ENCODE measurements around the gene CALR3.
"Not testable (repeated sequence)": the region's sequence is repeated elsewhere in the genome, so short reads cannot be mapped to it uniquely, and the experiment has no call there.

CALR3 gene

DNA sequence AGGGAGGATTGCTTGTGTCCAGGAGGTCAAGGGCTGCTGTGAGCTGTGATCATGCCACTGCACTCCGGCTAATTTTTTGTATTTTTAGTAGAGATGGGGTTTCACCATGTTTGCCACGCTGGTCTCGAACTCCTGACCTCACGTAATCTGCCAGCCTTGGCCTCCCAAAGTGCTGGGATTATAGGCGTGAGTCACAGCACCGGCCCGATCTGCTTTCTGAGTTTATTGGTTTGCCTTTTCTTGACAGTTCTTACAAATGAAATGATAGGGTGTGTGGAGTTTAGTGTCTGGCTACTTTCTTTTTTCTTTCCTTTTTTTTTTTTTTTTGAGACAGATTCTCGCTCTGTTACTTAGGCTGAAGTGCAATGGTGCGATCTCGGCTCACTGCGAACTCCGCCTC lies 1.1 kb upstream of the CALR3 start:
- no peak for DNase-seq (ENCODE audit: low read depth in 2 of 2)

GRCh38 chr19:16496613-16496983 lies 631 bp upstream of the CALR3 start:
- no peak for DNase-seq (ENCODE audit: low read depth in 2 of 2)

DNA sequence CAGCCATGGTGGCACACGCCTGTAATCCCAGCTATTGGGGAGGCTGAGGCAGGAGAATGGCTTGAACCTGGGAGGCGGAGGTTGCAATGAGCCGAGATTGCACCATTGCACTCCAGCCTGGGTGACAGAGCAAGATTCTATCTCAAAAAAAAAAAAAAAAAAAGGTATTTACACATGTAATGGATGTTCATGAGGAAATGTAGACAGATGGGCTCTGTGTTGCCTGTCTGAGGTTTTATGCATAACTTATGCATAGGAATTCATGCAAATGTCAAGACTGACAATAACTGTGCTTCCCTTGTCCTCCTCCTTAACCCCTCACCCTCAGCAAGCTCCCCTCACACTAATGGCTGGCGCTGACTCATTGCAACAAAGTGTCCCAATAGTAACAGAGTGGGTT lies 9.5 kb downstream of the CALR3 start:
- DNase-seq (ENCODE audit: low read depth in 2 of 2), result not testable (repeated sequence)

DNA sequence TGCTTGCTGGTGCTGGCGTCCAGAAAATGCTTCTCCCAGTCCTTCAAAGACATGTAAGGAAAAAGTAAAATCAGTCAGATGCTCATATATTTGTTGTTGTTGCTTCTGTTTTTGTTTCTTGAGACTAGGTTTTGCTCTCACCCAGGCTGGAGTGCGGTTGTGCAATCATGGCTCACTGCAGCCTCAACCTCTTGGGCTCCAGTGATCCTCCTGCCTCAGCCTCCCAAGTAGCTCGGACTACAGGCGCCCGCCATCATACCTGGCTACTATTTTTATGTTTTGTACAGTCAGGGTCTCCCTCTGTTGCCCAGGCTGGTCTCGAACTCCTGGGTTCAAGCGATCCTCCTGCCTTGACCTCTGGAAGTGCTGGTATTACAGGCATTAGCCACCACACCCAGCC lies 13.2 kb downstream of the CALR3 start:
- no peak for DNase-seq (ENCODE audit: low read depth in 2 of 2)

GRCh38 chr19:16477311-16477710 lies 18.7 kb downstream of the CALR3 start:
- no peak for DNase-seq (ENCODE audit: low read depth in 2 of 2)

DNA sequence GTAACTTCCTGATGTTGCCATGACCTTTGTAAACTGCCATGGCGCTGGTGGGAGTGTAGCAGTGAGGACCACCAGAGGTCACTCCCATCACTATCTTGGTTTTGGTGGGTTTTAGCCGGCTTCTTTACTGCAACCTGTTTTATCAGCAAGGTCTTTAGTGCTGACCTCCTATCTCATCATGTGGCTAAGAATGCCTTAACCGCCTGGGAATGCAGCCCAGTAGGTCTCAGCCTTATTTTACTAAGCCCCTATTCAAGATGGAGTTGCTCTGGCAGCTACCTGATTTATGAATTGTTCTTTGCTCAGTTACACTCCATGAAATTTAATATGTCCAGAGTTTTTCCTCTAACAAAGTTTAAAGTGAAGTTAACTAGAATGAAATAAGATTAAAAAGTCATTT lies 19.6 kb downstream of the CALR3 start:
- DNase-seq (ENCODE audit: low read depth in 2 of 2), result no peak

DNA sequence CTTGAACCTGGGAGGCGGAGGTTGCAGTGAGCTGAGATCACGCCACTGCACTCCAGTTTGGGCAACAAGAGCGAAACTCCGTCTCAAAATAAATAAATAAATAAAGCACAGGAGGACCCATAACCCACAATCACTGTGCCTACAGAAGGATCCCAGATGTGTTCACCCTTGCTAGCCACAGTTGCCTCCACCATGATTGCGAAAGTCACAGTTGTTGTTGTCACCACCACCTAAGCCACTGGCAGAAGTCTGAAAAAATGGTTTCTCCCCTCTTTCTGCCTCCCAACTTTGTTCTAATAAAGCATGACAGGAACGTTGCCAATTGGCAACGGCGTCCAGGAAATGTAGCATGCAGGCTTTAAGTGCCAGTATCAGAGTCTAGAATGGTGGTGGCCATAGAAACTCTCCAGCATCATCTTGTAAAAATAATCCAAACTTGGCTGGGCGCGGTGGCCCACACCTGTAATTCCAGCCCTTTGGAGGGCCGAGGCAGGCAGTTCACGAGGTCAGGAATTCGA lies 22.0 kb downstream of the CALR3 start:
- no peak for DNase-seq (ENCODE audit: low read depth in 2 of 2)

DNA sequence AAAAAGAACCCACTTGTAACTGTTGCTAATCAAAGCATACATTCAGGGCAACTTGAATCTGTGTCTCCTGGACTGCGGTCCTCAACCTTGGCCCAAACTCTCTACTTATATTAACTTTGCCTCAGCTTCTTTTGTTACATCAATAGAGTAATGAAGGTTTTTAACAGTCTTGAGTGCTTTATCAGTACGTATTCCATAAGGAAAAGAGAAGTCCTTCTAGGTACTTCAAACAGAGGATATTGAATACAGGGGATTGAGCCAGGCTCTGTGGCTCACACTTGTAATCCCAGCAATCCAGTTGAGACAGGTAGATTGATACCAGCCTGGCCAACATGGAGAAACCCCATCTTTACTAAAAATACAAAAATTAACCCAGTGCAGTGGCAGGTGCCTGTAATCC lies 23.0 kb downstream of the CALR3 start:
- no peak for DNase-seq (ENCODE audit: low read depth in 2 of 2)

GRCh38 chr19:16472559-16472899 lies 23.4 kb downstream of the CALR3 start:
- not testable (repeated sequence) for DNase-seq (ENCODE audit: low read depth in 2 of 2)

GRCh38 chr19:16470911-16471811 lies 24.8 kb downstream of the CALR3 start:
- no peak for DNase-seq (ENCODE audit: low read depth in 2 of 2)

DNA sequence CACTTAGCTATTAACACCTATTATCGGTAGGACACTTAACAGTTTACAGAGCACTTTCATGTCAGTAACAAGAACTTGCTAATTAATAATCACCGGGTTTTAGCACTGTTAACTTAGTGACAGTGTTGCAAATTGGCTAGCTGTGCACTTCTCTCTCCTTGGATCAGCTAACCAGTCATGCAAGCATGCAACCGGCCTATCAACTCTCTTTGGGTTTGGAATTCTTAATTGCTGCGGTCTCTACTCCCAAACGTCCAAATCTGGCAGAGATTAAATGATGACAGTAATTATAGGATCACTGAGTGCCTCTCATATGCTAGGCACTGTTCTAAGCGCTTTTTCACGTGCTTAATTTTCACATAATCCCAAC lies 25.4 kb downstream of the CALR3 start:
- no peak for DNase-seq (ENCODE audit: low read depth in 2 of 2)

GRCh38 chr19:16467581-16467980 lies 28.4 kb downstream of the CALR3 start:
- DNase-seq (ENCODE audit: low read depth in 2 of 2), result no peak

DNA sequence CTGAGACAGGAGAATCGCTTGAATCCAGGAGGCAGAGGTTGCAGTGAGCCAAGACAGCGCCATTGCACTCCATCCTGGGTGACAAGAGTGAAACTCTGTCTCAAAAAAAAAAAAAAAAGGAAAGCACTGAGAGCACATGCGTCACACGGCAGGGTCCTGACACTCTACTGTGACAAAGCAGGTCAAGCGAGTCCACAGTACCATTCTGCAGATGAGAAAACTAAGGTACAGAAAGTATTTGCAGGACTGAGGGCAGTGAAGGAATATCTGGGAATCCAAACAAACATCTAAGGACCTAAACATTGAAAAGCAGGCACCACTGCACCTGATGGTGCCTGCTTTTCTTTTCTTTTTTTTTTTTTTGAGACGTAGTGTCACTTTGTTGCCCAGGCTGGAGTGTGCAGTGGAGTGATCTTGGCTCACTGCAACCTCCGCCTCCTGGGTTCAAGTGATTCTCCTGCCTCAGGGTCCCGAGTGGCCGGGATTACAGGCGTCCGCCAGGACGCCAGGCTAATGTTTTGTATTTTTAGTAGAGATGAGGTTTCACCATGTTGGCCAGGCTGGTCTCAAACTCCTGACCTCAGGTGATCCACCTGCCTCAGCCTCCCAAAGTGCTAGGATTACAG lies 29.1 kb downstream of the CALR3 start:
- DNase-seq (ENCODE audit: low read depth in 2 of 2), result not testable (repeated sequence)

- no peak for DNase-seq (ENCODE audit: low read depth in 2 of 2)
Observed at GRCh38 chr19:16465239-16465638, 30.7 kb downstream of the CALR3 start.

DNA sequence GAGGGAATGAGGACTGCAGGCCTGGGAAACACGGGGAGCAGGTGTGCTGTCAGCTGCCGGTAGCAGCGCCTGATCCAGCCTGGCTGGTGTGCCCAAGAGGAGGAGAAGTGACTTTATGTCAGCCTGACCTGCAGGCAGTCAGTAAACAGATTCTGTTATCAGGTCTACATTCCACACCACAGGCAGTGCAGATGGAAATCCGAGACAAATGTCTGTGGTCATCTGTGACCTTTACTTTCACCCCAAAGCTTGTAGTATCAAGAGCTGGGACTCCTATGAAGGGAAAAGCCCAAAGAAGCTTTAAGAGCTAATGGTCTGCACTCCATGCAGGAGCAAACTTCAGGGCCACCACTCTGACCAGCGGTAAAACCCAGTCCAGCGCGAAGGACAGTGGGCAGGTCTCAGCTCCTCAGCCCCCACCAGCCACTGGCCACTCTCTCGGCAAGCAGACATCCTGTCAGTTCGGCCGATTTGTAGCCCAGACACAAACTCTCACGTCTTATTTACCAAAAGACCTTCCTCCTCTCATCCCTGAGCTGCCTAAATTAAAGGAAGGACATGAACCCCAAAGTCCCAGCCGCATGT lies 31.9 kb downstream of the CALR3 start:
- no peak for DNase-seq (ENCODE audit: low read depth in 2 of 2)

DNA sequence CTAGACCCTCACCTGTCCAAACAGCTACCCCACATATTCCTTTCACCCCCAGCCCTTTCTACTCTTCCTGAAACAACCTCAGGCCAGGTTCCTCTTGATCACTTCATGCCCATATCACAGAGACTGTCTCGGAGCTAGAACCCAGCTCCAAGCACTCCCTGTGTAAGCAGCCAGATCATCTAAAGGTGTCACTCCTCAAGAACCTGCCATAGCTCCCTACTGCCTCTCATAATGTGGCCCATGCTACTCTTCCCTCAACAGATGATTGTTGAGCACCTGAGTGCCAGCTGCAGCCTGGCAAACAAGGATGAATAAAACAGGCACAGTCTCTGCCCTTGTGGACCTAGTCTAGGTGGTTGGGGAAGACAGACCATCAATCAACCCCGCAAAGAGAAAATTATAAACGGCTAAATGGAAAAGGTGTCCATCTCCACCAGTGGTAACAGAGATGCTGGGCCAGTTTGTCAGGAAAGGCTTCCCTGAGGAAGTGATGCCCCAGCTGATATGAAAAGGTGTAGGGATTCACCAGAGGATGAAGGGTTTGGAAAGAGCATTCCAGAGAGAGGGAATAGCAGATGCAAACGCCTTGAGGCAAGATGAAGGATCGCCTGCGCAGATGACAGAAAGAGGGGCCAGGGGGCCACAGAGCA lies 32.5 kb downstream of the CALR3 start:
- no peak for DNase-seq (ENCODE audit: low read depth in 2 of 2)

- DNase-seq (ENCODE audit: low read depth in 2 of 2), result no peak
Observed at GRCh38 chr19:16462757-16463250, 33.2 kb downstream of the CALR3 start.

DNA sequence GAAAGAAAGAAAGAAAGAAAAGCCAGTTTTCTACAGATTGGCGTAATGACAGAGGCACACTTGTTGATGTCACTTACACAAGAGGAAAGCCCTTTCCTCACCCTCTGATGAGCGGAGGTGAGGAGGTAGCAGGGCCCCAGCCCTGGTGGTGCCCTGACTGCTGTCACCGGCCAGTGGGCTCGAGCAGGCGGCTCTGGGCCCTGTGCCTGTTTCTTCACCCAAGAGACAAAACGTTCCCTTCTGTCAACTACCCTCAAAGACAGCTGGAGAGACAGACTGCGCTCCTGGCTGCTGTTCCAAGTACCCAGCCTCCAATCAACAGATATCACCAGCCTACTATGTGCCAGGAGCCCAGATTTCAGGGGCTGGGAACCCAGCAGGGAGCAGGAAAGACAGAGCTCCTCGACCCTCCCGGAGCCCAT lies 34.3 kb downstream of the CALR3 start:
- no peak for DNase-seq (ENCODE audit: low read depth in 2 of 2)

- DNase-seq (ENCODE audit: low read depth in 2 of 2), result no peak
Observed at GRCh38 chr19:16460454-16460853, 35.5 kb downstream of the CALR3 start.

GRCh38 chr19:16459680-16460079 lies 36.3 kb downstream of the CALR3 start:
- no peak for DNase-seq (ENCODE audit: low read depth in 2 of 2)

GRCh38 chr19:16458391-16459341 lies 37.3 kb downstream of the CALR3 start:
- no peak for DNase-seq (ENCODE audit: low read depth in 2 of 2)
